ENCODE results near the gene PPP6R1.

PPP6R1 gene, protein sequence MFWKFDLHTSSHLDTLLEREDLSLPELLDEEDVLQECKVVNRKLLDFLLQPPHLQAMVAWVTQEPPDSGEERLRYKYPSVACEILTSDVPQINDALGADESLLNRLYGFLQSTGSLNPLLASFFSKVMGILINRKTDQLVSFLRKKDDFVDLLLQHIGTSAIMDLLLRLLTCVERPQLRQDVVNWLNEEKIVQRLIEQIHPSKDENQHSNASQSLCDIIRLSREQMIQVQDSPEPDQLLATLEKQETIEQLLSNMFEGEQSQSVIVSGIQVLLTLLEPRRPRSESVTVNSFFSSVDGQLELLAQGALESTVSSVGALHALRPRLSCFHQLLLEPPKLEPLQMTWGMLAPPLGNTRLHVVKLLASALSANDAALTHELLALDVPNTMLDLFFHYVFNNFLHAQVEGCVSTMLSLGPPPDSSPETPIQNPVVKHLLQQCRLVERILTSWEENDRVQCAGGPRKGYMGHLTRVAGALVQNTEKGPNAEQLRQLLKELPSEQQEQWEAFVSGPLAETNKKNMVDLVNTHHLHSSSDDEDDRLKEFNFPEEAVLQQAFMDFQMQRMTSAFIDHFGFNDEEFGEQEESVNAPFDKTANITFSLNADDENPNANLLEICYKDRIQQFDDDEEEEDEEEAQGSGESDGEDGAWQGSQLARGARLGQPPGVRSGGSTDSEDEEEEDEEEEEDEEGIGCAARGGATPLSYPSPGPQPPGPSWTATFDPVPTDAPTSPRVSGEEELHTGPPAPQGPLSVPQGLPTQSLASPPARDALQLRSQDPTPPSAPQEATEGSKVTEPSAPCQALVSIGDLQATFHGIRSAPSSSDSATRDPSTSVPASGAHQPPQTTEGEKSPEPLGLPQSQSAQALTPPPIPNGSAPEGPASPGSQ

GRCh38 chr19:55258828-55259539 is at the start of gene PPP6R1:
Gene PPP6R1 (minus strand): TSS chr19:55259017. CDS start chr19:55247103, 11,914 bp downstream.
- DNase-seq (ENCODE audit: low spot score), result peak; percentile 93

DNA sequence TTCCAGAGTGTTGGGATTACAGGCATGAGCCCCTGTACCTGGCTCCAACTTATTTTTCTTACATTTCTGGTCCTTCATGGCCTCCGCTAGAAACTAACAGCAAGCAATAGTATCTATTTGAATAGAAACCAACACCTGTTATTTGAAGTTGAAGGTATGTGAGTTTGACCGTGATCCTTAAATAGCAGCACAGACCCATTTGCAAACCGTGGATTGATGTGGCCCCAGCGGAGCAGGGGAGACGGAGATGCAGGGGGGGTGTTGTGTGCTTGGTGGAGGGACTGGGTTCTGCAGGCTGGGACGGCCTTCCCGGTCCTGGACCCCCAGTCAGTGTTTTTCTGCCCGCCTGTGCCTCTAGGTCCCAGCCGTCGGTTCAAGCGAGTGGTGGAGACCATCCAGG is 49.5 kb upstream of the PPP6R1 start:
- DNase-seq (ENCODE audit: low spot score), result no peak

DNA sequence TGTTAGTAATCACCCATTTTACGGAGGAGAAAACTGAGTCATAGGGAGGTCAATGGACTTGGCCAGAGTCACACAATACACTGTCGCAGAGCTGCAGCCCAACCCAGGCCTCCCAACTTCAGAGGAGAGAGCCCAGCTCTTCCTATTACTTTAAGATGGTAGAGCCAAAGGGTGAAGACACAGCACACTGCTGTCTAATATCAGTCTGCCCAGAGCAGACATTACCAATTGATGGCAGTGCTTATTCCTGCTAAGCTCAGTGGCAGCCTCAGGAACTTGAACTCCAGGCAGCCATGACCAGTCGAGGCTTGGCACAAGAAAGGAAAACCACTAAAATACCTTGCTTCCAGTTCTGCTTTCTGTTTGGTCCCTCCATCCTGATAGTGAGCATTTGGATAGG is 47.9 kb upstream of the PPP6R1 start:
- DNase-seq (ENCODE audit: low spot score), result no peak

DNA sequence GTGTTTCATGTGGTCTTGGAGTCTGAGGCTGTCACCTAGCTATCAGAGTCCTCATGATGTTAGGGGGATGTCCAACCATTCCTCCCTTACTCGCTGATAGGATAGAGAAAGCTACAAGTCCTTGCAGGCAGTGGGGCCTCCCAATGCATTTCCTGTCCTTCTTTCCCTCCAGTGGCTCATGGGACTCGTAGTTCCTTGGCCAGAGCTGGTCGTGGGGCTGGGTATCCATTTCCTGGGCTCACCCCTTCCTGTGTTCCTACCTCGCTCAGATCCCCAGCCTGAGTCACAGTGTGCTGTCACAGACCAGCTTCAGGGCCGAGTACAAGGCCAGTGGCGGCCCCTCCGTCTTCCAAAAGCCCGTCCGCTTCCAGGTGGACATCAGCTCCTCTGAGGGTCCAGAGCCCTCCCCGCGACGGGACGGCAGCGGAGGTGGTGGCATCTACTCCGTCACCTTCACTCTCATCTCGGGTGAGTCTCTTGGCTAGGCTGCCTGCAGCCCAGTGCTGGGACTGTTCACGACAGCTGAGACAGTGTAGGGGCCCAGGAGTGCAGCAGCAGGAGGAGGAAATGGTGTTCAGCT is 47.3 kb upstream of the PPP6R1 start:
- no peak for DNase-seq (ENCODE audit: low spot score)

DNA sequence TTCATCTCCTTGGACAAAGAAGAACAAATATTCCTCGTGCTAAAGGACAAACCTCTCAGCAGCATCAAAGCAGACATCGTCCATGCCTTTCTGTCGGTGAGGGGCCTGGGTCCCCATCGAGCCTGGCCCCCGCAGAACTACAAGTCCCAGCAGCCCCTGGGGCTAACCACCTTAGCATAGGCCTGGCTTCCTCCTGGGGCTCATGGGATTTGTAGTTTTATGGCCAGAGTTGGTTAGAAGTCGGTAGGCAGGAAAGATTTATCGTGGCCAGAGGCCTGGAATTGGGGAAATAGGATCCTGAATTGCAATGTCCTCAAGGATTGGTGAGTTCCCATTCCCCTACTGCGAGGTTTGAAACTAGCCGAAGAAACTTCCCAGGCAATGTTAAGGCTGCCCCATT is 46.7 kb upstream of the PPP6R1 start:
- DNase-seq (ENCODE audit: low spot score), result peak; percentile 50

DNA sequence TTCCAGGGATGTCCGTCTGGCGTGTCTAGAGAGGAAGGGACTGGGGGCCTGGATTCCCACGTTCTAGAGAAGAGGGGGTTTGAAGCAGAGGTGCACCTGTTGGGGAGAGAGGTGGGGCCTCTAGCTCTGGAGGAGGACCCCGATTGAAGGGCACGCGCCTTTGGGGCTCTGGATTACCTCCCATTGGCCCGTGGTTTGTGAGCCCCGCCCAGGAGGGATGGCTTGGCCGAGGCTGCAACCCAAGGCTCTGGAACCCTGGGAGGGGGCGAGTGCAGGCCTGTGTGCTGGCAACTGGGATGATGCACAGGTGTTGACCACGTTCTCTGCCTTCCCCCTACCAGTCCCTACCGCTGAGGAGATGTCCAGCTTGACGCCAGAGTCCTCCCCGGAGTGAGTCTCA is 46.2 kb upstream of the PPP6R1 start:
- no peak for DNase-seq (ENCODE audit: low spot score)

- DNase-seq (ENCODE audit: low spot score), result no peak
These were observed 45.6 kb upstream of the PPP6R1 start for GRCh38 chr19:55304279-55304978.

DNA sequence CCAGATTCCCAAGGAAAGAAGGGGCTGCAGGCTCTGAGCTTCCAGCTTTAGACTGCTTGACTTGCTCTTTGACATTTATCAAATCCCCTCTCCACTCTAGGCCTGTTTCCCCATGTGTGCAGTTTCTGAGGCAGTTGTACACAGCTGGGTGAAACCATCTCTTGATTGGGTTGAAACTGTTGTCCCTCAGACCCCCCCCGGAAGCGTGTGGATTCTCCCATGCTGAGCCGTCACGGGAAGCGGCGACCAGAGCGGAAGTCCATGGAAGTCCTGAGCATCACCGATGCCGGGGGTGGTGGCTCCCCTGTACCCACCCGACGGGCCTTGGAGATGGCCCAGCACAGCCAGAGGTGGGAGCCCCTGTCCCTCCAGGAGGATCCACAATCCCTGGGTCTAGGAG is 44.7 kb upstream of the PPP6R1 start:
- no peak for DNase-seq (ENCODE audit: low spot score)

DNA sequence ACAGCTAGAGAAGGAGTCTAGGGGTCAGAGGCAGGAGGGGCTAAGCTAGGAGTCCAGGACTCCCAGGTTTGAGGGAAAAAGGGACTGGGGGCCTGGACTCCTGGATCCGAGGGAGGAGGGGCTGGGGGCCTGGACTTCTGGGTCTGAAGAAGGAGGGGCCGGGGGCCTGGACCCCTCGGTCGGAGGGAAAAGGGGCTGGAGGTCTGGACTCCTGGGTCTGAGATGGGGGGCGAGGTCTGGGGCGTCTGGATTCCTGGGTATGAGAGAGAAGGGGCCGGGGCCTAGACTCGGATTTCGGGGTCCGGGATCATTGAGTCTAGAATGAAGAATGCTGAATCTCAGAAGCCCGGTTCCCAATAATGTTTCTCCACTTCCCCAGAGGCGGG is 43.5 kb upstream of the PPP6R1 start:
- no peak for DNase-seq (ENCODE audit: low spot score)

GRCh38 chr19:55301459-55302317 is 42.9 kb upstream of the PPP6R1 start:
- peak; percentile 91 for DNase-seq (ENCODE audit: low spot score)

DNA sequence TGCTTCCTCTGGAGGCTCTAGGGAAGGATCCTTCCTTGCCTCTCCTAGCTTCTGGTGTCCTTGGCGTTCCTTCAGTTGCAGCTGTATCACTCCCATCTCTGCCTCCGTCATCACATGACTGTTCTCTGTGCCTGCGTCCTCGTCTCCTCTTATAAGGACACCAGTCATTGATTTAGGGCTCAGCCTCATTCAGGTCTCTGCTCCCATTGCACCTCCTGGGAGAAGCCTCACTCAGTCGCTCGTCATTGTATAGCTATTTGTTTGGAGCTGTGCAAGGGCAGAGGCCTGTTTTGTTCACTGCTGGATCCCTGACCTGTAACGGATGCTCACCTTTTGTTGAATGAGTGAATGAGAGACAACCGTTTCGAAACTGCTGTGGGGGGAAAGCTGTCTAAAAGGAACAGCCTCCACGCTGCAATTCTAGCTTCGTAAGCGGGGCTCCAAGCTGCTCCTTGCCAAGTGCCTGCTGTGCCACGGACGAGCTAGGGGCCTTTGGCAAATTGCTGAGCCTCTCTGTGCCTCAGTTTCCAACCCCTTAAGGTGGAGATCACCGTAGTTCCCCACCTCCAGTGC is 42.2 kb upstream of the PPP6R1 start:
- DNase-seq (ENCODE audit: low spot score), result no peak

- no peak for DNase-seq (ENCODE audit: low spot score)
These were observed 41.2 kb upstream of the PPP6R1 start for GRCh38 chr19:55299991-55300390.

DNA sequence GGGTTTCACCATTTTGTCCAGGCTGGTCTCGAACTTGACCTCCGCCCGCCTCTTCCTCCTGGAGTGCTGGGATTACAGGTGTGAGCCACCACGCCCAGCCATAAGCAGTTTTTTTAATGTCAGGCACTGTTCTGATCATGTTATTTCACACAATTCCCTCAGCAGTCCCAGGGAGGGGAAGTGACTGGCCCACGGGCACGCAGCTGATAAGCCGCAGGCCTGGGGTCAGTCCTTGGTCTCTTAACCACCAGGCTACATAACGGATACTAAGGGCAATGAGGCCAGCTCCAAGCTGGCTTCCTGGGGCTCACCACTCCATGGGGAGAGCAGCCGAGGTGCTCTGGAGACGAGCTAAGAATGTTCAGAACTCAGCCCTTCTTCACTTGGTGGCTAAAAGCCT is 38.5 kb upstream of the PPP6R1 start:
- no peak for DNase-seq (ENCODE audit: low spot score)

DNA sequence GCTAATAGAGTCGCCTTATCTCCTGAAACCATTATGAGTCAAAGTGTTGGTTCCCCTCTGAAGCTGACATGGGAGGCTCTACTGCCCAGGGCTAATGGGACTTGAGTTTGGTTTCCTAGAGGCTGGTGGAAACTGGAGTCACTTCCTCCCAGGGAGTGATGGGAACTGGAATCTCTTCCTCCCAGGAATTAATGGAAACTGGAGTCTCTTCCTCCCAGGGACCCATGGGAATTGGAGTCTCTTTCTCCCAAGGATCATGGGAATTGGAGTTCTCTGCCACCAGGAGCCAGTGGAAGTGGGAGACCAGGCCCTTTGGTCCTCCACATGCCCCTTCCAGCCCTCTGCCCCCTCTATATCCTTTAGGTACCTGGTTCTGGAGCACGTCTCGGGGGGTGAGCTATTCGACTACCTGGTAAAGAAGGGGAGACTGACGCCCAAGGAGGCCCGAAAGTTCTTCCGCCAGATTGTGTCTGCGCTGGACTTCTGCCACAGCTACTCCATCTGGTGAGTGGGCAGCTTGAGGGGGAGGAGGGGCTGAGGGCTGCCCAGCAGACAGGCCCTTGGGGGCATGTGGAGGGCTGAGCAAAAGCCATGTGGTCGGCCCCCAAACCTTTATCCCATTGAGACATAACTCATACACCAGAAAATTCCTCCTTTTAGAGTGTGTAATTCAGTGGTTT is 30.4 kb upstream of the PPP6R1 start:
- no peak for DNase-seq (ENCODE audit: low spot score)

GRCh38 chr19:55287361-55288079 is 28.7 kb upstream of the PPP6R1 start:
- DNase-seq (ENCODE audit: low spot score), result no peak

GRCh38 chr19:55285229-55285890 is 26.5 kb upstream of the PPP6R1 start:
- DNase-seq (ENCODE audit: low spot score), result no peak

DNA sequence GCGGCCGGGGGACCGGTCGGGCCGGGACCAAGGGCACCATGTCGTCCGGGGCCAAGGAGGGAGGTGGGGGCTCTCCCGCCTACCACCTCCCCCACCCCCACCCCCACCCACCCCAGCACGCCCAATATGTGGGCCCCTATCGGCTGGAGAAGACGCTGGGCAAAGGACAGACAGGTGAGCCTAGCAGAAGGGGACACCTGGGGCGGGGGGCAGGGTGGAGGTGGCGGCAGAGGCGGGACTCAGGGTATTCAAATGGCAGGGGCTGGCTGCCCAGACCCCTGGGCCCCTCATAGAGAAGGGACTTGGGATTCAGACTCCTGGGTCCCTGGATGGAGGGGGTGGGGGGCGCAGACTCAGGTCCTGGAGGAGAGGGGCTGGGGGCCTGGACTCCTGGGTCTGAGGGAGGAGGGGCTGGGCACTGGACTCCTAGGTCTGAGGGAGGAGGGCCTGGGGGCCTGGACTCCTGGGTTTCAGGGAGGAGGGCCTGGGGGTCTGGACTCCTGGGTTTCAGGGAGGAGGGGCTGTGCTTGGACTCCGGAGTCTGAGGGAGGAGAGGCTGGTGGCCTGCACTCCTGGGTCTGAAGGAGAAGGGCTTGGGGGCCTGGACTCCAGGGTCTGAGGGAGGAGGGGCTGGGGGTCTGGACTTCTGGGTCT is 25.7 kb upstream of the PPP6R1 start:
- DNase-seq (ENCODE audit: low spot score), result no peak

All from CD4-positive, alpha-beta T cell treated with Interleukin-15 for 4 hours (primary cell).